ENCODE measurements around the gene OPHN1.

Gene OPHN1

DNA sequence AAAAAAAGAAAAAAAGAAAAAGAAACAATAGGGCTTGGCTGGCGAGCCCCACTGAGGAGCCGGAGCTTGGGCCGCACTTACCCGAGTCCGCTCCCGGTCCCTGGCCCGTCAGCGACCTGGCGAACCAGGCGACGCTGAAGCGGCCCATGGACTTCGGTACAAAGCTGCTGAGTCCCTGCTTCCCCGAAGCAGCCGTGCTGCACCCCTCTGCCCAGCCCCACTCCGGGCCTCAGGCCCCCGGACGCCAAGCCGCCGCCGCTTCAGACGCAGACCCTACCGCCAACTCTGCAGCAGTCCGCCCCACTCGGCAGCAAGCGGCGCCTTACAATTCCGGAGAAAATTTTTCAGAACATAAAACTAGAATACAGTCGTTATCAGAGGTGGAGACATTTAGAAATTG, 300.5 kb downstream of the OPHN1 start:
- FAIRE-seq = no peak
- no peak for DNase-seq (ENCODE audit: insufficient read length, low spot score)
- TF ChIP-seq SPI1 (IDR thresholded peaks at IDR 0.05; ENCODE audit: low read depth, low read length) (no peak), POU2F2 (IDR thresholded peaks at IDR 0.05; ENCODE audit: low read depth, low read length) (no peak), TAF1 (IDR thresholded peaks at IDR 0.05; ENCODE audit: low read depth, low read length) (no peak)

DNA sequence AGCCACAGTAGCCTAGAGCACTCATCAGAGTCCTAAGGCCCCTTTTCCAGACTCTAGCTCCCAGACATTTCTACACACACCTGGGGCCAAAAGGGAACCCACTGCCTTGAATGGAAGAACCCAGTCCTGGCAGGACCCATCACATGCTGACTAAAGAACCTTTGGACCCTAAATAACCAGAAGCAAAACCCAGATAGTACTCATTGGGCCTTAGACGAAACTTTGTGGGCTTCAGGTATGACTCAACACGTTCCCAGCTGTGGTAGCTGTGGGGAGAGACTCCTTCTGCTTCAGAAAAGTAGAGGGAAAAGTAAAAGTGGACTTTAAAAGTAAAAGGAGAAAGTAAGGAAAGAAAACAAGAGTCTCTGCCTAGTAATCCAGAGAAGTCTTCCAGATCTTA, 311.5 kb downstream of the OPHN1 start:
- DNase-seq (ENCODE audit: insufficient read length, low spot score) = no peak
- FAIRE-seq = no peak
- TF ChIP-seq POLR2AphosphoS5 (IDR thresholded peaks at IDR 0.05; ENCODE audit: low read depth, low read length) = no peak
- no peak for TF ChIP-seq POLR2A (IDR thresholded peaks at IDR 0.05; ENCODE audit: low read depth, low read length)
- TF ChIP-seq PAX5 (IDR thresholded peaks at IDR 0.05; ENCODE audit: insufficient read depth, low read length, severe bottlenecking) = no peak
- TF ChIP-seq SPI1 (IDR thresholded peaks at IDR 0.05; ENCODE audit: low read depth, low read length) = no peak
- TF ChIP-seq POU2F2 (IDR thresholded peaks at IDR 0.05; ENCODE audit: low read depth, low read length) = no peak
- no peak for TF ChIP-seq TAF1 (IDR thresholded peaks at IDR 0.05; ENCODE audit: low read depth, low read length)

DNA sequence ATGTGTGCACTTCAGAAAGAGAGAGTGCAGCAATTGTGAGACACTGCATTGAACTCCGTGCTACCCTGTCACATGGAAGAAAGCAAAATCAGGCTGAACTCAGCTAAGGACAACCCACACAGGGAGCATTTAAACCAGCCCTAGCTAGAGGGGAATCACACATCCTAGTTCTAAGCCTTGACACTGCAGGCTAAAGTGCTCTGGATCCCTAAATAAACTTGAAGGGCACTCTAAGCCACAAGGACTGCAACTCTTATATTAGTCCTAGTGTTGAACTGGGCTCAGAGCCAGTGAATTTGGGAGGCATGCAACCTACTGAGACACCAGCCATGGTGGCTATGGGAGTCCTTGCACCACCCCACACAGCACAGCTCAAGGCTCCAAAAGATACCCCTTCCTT, 311.9 kb downstream of the OPHN1 start:
- TF ChIP-seq PAX5 (IDR thresholded peaks at IDR 0.05; ENCODE audit: insufficient read depth, low read length, severe bottlenecking) (no peak), SPI1 (IDR thresholded peaks at IDR 0.05; ENCODE audit: low read depth, low read length) (no peak), POLR2A (IDR thresholded peaks at IDR 0.05; ENCODE audit: low read depth, low read length) (no peak), TAF1 (IDR thresholded peaks at IDR 0.05; ENCODE audit: low read depth, low read length) (no peak)
- FAIRE-seq (no peak), DNase-seq (ENCODE audit: insufficient read length, low spot score) (no peak)

DNA sequence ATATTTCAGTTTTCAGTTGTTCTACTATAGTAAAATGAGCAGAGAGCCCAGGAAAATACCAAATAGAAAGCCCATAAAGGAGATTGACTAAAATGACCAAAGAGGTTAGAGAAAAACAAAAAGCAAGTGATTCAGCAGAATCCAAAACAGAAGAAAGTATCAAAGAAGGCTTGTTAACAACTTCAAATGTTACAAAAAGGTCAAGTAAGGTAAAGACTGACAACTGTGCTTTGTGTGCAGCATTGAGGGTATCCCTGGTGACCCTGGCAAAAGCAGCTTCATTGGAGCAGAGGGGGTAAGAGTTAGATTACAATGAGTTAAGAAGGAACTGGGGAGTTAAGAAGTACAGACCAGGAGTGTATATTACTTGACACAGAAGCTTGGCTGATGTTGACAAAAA, 317.9 kb downstream of the OPHN1 start:
- FAIRE-seq (no peak), DNase-seq (ENCODE audit: insufficient read length, low spot score) (no peak)
- TF ChIP-seq POU2F2 (IDR thresholded peaks at IDR 0.05; ENCODE audit: low read depth, low read length) (no peak), PAX5 (IDR thresholded peaks at IDR 0.05; ENCODE audit: insufficient read depth, low read length, severe bottlenecking) (no peak)

DNA sequence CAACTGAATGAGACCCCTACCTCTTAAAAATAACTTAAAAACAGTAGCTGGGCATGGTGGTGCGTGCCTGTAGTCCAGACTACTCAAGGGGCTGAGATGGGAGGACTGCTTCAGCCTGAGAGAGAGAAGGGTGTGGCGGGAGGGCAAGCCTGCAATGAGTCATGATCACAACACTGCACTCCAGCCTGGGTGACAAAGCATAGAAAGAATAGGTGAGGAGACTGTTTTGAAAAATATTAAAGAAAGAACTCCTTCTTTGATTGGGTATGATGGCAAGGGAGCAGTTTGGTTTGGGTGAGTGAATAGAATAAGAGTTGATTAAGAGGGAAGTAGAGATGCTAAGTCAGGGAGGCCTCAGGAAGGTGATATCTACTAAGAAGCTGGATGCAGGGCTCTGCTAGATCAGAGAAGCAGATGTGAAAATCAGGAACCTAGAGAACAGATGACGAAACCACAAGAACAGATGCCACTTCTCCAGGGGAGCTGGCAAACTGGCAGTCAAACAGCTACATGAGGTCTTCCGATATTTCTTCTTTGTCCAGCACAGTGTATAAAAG, 318.6 kb downstream of the OPHN1 start:
- DNase-seq (ENCODE audit: insufficient read length, low spot score) (no peak), FAIRE-seq (no peak)
- TF ChIP-seq POLR2AphosphoS5 (IDR thresholded peaks at IDR 0.05; ENCODE audit: low read depth, low read length) (no peak), POLR2A (IDR thresholded peaks at IDR 0.05; ENCODE audit: low read depth, low read length) (no peak), TAF1 (IDR thresholded peaks at IDR 0.05; ENCODE audit: low read depth, low read length) (no peak)

DNA sequence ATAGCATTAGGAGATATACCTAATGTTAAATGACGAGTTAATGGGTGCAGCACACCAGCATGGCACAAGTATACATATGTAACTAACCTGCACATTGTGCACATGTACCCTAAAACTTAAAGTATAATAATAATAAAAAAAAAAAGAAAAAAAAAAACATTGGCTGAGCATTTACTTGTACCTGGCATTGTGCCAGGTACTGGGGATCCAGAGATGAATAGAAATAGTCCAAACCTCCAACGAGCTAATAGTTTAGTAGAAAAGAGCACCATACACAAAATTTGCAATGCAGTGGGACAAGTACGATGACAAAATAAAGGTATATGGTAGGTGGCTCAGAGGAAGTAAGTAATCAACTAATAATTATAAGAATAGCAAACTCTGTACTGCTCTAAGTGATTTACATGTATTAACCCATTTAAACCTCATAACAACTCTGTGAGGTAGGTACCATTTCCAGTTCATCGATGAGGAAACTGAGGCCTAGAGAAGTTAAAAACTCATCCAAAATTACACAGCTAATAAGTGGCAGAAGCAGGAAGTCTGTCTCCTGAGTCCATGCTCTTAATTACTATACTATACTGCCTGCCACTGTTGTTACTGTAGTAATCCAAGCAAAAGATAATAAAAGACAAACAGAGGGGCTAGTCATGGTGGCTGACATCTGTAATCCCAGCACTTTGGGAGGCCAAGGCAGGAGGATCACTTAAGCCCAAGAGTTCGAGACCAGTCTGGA, 319.3 kb downstream of the OPHN1 start:
- DNase-seq (ENCODE audit: insufficient read length, low spot score) = no peak
- TF ChIP-seq POLR2A (IDR thresholded peaks at IDR 0.05; ENCODE audit: low read depth, low read length) = no peak
- TF ChIP-seq TAF1 (IDR thresholded peaks at IDR 0.05; ENCODE audit: low read depth, low read length) = no peak
- TF ChIP-seq SPI1 (IDR thresholded peaks at IDR 0.05; ENCODE audit: low read depth, low read length) = no peak
- no peak for TF ChIP-seq POLR2AphosphoS5 (IDR thresholded peaks at IDR 0.05; ENCODE audit: low read depth, low read length)
- TF ChIP-seq PAX5 (IDR thresholded peaks at IDR 0.05; ENCODE audit: insufficient read depth, low read length, severe bottlenecking) = no peak
- no peak for TF ChIP-seq POU2F2 (IDR thresholded peaks at IDR 0.05; ENCODE audit: low read depth, low read length)
- FAIRE-seq = no peak

DNA sequence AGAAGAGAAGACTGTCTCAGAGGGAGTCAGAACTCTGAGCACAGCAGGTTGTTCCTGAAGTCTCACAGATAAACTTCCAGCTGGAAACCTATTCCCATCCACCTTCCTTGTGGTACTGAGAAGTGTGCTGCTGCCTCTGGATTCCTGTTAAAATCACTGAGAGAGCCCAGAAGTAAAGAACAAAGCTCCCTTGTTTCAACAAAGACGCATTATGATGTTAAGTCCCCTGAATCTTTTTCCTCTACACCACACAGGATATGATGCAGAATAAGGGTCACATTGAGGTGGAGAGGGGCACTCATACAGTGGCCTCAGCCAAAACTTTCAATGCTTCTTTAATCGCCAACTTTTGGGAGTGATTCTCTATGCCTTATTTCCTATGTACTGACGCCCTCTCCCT, 321.0 kb downstream of the OPHN1 start:
- TF ChIP-seq PAX5 (IDR thresholded peaks at IDR 0.05; ENCODE audit: insufficient read depth, low read length, severe bottlenecking) = no peak
- no peak for TF ChIP-seq POLR2AphosphoS5 (IDR thresholded peaks at IDR 0.05; ENCODE audit: low read depth, low read length)
- TF ChIP-seq TAF1 (IDR thresholded peaks at IDR 0.05; ENCODE audit: low read depth, low read length) = no peak
- TF ChIP-seq POU2F2 (IDR thresholded peaks at IDR 0.05; ENCODE audit: low read depth, low read length) = no peak
- TF ChIP-seq POLR2A (IDR thresholded peaks at IDR 0.05; ENCODE audit: low read depth, low read length) = no peak
- no peak for TF ChIP-seq SPI1 (IDR thresholded peaks at IDR 0.05; ENCODE audit: low read depth, low read length)
- DNase-seq (ENCODE audit: insufficient read length, low spot score) (no peak), FAIRE-seq (no peak)

DNA sequence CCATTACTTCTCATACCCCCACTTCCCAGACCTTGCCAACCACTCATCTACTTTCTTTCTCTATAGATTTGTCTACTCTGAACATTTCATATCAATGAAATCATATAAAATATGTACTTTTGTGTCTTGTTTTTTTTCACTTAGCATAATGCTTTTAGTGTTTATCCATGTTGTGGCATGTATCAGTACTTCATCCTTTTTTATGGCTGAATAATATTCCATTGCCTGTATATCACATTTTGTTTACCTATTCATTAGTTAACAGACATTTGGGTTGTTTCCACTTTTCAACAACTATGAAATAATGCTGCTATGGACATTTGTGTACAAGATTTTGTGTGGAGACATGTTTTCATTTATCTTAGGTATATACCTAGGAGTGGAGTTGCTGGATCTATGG, 324.1 kb downstream of the OPHN1 start:
- TF ChIP-seq TAF1 (IDR thresholded peaks at IDR 0.05; ENCODE audit: low read depth, low read length) (no peak), SPI1 (IDR thresholded peaks at IDR 0.05; ENCODE audit: low read depth, low read length) (no peak), POU2F2 (IDR thresholded peaks at IDR 0.05; ENCODE audit: low read depth, low read length) (no peak), PAX5 (IDR thresholded peaks at IDR 0.05; ENCODE audit: insufficient read depth, low read length, severe bottlenecking) (no peak), POLR2AphosphoS5 (IDR thresholded peaks at IDR 0.05; ENCODE audit: low read depth, low read length) (no peak), POLR2A (IDR thresholded peaks at IDR 0.05; ENCODE audit: low read depth, low read length) (no peak)
- no peak for FAIRE-seq
- DNase-seq (ENCODE audit: insufficient read length, low spot score) = no peak

DNA sequence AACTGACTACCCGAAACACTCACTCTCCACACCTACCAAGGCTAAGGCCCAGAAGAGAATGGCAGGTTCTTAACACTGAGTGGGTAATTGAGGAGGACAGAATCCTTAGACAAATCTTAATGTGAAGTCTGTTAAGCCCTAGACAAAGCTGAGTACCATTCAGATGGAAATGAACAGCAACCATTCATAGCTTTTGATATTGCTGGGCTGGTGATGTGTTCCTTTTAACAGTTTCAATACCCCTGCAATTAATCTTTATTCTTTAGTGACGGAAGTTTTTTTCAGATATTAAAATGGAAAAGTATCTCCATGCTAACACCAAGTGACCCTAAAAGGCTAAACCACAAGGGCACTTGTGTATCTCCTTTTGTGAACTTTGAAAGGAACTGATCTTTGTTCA, 334.9 kb downstream of the OPHN1 start:
- FAIRE-seq (no peak), DNase-seq (ENCODE audit: insufficient read length, low spot score) (no peak)
- TF ChIP-seq TAF1 (IDR thresholded peaks at IDR 0.05; ENCODE audit: low read depth, low read length) (no peak), PAX5 (IDR thresholded peaks at IDR 0.05; ENCODE audit: insufficient read depth, low read length, severe bottlenecking) (no peak), POU2F2 (IDR thresholded peaks at IDR 0.05; ENCODE audit: low read depth, low read length) (no peak), SPI1 (IDR thresholded peaks at IDR 0.05; ENCODE audit: low read depth, low read length) (no peak), POLR2A (IDR thresholded peaks at IDR 0.05; ENCODE audit: low read depth, low read length) (no peak), POLR2AphosphoS5 (IDR thresholded peaks at IDR 0.05; ENCODE audit: low read depth, low read length) (no peak)

DNA sequence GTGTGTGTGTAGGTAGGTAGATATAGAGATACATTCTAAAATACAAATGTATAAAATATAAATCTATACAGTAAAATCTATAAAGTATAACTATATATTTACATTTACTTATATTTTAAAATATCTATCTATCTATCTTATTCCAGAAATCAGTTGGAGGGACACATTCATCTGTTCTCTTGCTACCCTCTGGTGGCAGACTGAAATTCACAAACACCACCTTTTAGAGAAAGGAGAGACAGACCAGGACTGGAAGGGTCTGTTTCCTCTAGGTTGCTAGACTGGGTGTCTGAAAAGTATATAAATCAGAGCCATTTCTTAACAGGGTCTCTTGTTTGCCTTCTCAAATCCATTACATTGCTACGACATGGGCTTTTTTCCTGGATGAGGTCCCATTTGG, 343.0 kb downstream of the OPHN1 start:
- DNase-seq (ENCODE audit: insufficient read length, low spot score) = no peak
- FAIRE-seq = no peak
- TF ChIP-seq POLR2A (IDR thresholded peaks at IDR 0.05; ENCODE audit: low read depth, low read length) (no peak), POLR2AphosphoS5 (IDR thresholded peaks at IDR 0.05; ENCODE audit: low read depth, low read length) (no peak), SPI1 (IDR thresholded peaks at IDR 0.05; ENCODE audit: low read depth, low read length) (no peak), PAX5 (IDR thresholded peaks at IDR 0.05; ENCODE audit: insufficient read depth, low read length, severe bottlenecking) (no peak), POU2F2 (IDR thresholded peaks at IDR 0.05; ENCODE audit: low read depth, low read length) (no peak), TAF1 (IDR thresholded peaks at IDR 0.05; ENCODE audit: low read depth, low read length) (no peak)
